COLO829 (cell line): ENCODE measurements around the gene TSSK6.
A peak's percentile ranks its signal among the peaks of the same experiment; 100 is the strongest.
"Not testable (repeated sequence)": the region's sequence is repeated elsewhere in the genome, so short reads cannot be mapped to it uniquely, and the experiment has no call there.

Source experiments
- DNase-seq: peaks from one replicate; pipeline ENCODE4 v3.0.0; 2012; ENCODE audit warnings: low spot score

Gene TSSK6

DNA sequence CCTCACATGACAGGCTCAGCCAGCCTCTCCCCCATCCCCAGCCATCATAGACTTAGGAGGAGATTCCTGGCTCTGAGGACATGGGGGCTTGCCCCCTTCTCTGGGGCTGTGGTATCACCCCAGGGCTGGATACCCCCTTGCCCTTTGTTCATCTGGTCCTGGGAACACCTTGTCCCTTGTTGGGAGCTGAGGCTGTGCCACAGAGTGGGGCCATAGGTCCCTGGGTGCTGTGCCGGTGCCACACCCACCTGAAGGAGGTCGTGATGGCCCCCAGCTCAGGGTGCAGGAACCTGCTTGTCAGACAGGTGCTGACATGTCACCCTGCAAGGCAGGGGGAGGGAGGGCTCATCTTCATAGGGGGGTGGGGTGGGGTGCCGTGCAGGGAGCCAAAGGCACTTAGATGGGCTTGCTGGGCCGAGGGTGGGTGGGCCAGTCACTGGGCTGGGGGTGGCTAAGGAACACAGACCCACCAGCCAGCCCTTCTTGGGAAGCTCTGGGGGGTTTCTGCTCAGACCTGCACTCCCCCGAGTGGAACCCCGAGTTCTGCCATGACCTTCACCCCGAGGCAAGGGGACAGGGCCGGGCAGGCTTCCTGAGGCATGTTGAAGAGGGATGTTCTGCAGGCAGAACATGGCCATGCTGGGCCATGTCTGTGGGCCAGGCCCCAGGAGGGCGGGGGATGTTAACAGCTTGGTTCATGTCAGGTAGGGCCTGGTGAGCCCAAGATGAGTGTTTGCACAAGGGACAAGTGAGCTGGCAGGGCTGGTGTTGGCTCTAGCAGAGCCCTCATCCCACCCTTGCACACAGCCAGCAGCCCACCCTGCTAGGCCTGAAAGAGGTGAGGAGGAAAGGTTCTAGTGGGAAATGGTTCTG, 28.0 kb downstream of the TSSK6 start:
- DNase-seq = no peak

DNA sequence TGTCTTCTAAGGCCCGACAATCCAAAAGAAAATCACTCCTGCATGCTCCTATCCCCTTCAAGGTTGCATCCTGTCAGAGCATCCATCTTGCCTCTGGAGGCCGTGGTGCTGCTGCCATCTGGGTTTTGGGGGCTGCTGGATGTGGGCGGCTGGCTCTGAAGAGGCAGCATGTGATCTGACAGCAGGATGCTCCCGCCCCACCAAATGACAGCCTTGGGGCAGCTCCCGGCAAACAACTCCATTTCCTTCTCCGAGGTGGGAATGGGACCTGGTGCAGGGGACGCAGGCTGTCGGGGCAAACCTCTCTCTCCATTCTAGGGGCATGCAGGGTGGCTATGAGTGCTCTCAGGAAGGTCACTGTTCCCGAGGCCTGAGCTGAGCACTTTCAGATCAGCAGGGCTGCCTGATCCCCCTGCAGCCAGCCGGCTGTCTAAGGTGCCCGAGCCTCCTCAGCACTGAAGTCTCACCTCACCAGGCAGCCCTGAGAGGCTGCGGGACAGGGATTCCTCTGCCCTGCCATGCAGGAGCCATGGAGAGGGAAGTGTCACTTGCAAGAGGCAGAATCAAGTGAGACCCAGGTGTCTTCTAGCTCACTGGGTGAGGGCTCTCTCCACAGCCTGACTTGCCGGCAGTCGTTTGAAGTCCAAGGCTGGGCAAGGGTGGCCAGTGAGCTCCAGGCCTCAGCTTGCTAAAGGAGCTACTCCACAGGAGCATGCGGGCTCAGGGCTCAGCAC, 28.8 kb downstream of the TSSK6 start:
- no peak for DNase-seq

DNA sequence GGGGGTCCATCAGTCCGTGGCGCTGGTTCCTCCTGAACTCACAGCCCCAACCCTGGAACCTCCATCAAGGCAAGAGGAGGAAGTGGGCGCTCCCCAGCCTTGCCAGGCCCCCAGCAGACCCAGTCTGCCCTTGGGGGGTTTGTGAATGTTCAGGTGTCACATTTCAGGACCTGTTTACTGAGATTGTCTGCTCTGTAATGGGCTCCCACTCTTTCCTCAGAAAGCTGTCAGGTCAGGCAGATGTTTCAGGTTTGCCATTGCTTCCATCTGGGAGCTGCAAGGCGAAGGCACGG, 29.4 kb downstream of the TSSK6 start:
- no peak for DNase-seq

DNA sequence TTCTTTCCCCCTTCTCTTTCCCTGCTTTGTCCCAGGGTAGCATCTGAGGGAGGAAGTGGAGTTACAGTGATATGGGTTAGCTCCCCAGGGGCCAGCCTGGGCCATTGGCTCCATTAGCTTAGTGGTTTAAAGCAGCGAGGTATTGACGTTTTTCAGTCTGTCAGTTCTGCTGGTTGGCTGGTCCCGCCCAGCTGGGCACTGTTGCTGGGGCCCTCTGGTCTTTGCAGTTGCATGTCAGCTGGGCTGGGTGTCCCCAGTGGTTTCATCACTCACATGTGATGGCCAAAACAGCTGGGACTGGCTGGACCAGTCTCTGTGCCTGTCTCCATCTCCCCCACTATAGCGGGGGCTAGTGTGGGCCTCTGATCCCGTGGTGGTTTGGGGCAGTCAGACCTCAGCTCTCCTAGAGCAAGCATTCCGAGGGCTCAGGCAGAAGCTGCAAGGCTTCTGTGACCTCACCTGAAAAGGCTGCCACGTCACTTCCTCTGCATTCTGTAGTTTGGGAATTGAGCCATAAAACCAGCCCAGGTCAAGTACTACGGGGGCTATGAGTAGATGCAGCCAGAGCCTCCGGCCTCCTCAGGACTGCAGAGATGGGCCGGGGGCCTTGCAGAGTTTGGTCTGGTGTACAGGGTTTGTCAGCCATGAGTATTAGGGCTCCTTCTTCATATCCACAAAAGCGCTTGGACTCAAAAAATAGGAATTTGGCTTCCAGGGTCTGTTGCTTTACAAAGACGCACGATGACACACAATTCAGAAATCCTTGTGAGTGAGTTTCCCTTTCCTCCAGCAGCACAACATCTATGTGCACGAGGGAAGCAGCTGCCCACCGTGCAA, 30.0 kb downstream of the TSSK6 start:
- no peak for DNase-seq

DNA sequence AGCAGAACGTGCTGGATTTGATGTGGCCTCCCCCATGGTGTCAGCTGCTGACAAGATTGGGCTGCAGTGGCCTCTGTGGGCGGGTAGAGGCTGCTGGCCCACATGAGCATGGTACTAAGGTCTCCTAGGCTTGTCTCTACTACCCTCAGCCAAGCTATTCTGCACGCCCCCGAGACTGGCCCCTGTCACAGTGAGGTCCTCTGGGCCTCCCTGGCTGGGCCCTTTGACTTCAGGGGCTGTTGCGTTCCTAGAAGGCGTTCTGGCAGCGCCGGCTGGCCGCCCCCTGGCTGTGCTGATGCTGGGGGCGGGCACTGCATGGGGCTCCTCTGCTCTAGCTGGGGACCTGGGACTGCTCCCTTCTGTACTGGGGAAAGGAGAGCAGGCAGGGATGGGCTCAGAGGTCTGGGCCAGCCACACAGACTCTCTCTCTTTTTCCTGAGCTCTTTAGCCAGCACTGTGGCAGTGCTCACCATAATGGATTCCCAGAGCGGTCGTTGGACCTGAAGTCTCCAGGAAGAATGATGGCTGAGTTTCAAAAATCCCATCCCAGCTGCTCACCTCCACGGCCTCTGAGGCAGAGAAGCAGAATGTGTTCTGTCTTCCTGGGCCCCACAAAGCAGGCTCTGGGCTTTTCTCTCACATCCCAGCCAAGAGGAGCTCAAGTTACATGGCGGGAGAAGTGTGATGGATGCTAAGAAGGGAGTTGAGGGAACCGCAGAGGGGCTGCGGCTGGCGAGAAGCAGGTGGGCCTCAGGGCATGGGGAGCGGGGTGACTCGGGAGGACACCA, 32.3 kb downstream of the TSSK6 start:
- no peak for DNase-seq

DNA sequence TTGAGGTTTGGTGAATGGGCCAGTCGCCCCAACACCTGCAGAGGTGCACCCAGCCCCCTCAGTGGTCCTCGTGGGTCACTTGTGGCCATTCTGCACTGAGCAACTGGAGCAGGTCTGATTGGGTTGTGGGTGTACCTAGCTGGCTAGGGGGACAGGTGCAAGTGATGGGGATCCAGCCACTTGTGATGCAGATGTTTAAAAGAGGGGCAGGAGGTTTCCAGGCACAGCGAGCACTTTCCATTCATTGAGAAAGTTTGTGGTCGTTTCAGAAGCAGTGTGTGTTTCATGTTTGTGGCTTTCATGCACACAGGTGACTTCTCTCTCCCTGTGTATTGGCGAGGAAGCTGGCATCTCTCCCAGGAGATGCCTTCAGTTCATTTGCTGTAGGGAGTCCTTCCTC, 34.7 kb downstream of the TSSK6 start:
- no peak for DNase-seq

DNA sequence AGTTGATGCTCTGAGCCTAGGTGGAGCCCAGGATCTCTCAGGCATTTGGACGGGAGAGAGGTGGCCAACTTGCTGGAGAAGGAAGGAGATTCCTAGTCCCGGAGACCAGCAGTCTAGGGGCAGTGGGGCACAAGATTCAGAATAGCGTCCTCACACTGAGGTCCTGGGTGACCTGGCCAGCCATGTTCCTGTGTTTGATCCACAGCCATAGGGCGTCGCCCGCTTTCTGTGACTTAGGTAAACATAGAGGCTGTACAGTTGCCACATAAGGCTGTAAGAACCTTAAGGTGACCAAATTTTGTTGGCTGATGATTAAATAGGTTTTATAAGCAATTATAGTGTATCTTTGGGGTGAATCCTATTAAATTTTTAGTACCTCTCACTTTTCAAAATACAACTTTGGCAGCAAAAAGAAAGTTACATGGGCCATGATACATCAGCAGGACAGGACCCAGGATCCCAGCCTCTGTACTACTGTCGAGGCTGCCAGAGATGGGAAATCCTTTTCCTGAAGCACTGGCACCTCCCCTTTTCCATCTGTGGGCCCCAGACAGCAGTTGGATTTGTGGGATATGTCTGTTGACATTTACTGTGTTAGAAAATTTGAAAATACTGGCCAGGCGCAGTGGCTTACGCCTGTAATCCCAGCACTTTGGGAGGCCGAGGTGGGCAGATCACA, 37.5 kb downstream of the TSSK6 start:
- DNase-seq = no peak

DNA sequence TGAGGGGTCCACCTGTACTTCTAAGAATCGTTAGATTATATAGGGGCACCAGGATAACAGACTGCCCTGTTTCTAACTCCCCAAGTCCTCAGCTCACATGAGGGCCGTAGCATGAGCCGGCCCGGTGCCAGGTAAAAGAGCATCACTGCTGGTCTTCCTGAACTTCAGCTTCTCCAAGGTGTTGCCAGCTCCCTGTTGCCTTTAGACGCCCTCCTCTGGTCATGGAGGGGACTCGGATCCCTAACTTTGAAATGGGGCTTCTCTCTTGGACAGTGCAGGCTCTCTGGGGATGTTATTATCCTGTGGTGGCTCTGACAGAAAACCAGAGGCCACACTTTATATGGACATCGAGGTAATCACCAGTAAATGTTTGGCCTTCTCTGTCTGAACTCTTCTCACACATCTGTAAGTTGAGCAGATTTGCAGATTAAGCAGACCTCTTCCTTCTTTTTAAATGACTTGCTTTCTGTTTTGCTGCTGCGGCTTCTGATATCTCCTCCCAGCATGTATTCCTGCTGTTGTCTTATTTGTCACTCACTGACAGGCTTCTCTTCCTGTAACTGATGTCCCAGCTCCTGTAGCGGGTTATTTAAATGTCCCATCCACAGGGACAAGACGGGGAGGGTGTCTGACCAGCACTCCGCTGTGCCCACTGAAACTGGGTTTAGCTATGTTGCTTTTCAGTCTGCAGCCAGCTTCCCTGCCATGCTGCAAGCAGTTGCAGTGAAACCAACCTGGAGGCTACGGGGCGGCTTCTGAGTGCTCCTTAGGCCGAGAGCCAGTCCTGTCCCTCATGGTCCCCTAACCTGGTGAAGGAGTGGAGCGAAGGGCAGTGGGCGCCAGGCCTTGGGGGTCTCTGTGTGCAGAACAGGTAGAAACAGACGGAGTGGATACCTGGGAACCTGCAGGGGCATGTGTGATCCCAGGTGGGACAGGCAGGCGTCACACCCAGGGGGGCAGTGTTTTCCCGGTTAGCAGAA, 39.2 kb downstream of the TSSK6 start:
- DNase-seq = no peak

DNA sequence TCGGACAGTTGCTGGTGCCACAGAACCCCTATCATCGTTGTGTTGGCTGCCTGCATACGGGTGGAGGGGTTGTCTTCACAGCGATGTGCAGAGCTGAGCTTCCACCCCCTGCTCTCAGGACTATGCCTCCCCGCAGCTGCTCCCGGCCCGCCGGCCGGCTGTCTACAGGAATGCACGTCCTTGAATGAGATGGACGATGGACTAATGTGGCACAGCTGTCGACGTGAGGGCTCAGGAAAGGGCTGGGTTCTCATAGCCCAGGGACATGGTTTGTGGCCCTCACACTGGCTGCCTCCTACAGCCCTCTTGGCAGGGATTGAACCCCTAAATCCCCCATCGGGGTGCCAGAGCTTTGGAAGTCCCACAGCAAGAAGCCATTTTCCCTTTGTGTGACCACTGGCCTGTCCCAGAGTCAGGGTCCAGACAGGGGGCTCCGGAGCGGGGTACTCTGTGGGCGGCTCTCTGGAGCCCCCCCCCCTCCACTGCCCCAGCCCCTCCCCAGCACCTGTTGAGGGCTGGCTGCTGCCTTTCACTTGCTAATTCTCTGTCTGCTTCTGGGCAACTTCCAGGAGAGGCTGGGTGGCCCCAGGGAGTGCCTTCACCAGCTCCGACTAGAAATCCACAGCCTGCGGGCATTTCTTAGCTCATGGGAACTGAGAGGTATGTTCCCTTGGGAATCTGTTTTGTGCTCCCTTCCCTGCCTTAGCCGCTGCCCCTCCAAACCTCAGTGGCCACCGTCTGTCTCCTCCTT, 40.2 kb downstream of the TSSK6 start:
- DNase-seq = no peak

DNA sequence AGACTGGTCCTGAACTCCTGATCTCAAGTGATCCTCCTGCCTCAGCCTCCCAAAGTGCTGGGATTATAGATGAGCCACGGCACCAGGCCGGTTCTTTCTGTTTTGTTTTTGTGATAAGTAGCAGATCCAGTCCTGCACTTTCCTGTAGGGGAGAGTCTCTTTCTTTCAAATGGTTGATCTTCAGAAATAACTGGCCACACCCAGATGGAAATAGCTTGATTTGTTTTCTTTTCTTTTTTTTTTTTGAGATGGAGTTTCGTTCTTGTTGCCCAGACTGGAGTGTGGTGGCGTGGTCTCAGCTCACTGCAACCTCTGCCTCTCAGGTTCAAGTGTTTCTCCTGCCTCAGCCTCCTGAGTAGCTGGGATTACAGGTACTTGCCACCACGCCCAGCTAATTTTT, 43.2 kb downstream of the TSSK6 start:
- not testable (repeated sequence) for DNase-seq

DNA sequence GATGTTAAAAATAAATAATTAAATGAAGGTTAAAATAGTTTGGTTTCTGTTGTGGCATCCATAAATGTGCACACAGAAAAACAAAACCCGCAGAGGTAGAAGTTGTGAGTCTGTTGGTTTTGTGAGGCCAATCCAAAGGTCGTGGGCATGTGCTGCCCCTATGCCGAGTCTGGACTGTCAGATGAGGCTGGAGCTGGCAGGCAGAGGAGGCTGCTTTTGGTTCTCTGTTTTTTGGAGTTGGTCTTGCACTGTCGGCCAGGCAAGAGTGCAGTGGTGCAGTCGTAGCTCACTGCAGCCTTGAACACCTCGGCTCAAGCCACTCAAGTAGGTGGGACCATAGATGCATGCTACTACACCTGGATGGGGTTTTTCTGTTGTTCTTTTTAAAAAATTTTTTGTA, 43.7 kb downstream of the TSSK6 start:
- no peak for DNase-seq

DNA sequence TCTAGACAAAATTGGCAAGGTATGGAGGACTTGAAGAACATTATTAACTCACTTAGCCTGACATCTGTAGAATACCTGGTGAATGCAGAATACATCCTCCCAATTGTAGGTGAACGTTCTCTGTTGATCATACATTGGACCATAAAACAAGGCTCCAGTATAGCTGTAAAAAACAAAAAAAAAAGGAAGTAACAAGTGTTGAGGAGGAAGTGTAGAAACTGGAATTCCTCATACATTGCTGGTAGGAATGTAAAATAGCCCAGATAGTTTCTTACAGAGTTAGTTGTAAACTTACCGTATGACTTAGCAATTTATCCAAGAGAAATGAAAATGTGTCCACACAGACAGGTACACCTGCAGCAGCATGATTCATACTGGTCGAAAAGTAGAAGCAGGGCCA, 44.8 kb downstream of the TSSK6 start:
- no peak for DNase-seq

DNA sequence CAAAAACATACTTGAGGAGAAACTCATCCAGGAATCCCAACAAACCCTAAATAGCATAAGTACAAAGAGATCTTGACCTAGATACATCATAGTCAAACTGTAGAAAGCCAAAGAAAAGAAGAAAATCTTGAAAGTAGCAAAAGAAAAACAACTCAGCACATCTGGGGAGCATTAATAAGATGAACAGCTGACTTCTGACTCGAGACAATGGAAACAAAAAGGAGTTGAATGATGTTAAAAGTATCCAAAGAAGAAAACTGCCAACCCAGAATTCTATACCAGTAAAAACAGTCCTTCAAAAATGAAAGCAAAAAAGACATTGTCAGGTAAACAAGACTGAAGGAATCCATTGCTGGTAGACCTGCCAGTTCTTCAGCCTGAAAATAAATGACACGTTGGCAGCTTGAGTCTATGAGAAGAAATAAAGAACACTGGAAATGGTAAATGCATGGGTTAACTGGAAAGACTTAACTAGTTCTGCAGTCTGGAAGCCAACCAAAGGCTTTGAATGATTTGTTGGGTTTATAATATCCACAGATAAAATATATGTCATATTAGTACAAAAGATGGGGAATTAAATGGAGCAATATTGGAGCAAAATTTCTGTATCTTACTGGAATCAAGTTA, 46.8 kb downstream of the TSSK6 start:
- no peak for DNase-seq

DNA sequence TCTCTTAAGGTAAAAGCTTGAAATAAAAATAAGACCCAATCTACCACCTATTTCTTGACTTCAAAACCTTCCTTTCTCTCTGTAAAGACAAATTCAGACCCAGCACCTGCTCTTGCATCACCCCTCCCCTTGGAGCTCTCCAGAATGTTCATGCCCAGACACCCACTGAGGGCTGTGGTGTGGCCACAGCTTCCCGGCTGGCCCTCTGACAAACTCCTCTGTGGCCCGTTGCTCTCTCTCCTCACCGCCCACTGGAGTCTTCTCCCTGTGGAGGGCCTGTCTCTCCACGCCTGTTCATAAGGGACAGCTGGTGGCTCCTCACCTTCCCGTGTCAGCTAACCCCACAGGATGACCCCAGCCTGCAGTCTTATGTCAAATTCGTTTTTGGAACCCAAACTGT, 49.1 kb downstream of the TSSK6 start:
- DNase-seq = no peak

DNA sequence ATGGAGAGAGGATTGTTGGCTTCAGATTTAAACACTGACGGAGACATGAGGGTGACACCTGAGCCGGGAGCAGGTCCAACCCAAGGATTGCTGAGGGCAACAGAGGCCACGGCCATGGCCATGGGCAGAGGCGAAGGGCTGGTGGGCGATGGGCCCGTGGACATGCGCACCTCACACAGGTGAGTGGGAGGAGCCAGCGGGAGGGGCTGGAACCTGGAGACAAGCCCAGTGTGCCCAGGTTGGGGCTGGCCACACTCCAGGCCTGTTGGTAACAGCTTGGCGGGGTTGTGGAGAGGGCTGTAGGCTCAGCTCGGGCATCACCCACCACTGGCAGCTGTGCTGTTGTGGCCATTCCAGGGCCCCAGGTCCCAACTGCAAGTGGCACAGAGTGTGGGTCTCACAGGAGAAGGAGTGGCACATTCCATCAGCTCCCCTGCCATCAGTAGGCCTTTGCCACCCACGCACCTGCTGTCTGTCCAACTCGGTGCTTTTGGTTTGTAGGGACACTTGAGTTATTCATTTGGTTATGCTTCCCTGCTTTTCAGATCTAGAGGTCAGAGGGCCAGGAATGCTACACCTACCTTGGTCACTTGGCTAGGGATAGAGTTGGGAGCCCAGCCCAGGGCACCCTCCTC, 49.8 kb downstream of the TSSK6 start:
- no peak for DNase-seq

DNA sequence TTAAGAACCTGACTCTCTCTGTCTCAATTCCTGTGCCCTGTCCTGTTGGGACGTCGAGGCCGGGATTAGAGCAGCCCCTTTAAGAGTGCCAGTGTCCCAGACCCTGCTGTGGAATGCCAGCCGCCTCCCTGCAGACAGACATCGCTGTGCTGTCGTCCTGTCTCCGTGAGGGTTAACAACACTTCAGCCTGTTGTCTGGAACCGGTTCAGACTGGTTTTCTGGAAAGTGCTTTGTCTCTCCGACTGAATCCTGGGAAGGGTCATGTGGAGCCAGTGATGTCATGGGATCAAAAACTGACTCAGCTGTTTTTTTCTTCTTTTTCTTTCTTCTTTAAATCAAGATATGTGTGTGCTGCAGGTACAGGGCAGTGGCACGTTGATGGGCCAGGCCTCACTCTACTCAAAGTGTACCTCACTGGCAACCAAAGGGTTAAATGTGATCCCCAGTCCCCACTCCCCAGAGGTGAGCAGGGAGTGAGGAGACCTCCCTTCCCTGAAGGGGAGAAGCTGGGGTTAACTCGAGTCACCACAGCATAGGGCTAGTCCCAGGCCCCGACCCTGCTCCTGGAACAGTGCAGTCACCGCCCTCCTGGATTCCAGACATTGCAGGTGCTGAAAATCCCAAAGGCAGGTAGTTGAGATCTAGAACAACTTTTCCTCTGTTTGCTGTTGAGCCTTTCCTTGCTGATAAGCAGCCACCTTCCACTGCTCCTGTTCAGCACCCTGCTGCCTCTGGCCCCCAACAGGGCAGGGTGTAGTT, 50.8 kb downstream of the TSSK6 start:
- DNase-seq = peak; percentile 78
